Tongue (tissue), 3 donors: ENCODE measurements around the gene ZNF486. TPM values are rescaled to one million over a fixed set of nuclear protein-coding genes. Genes with fewer than 3 reads are reported as not detected.
"Not testable (repeated sequence)": the region's sequence is repeated elsewhere in the genome, so short reads cannot be mapped to it uniquely, and the experiment has no call there.

ENCODE experiments used
- DNase-seq: peaks from one replicate; pipeline ENCODE4 v3.0.0-alpha.2; 2015
- small RNA-seq: library from RNA; depleted of rRNA; stranded (forward); fragments of <200 nt; gene quantifications from one replicate; pipeline ENCODE3, GENCODE V24; 2014; ENCODE audit warnings: low replicate concordance
- total RNA-seq: library from RNA; depleted of rRNA; stranded (reverse); fragments of >200 nt; gene quantifications from one replicate; pipeline ENCODE4 v1.2.3, GENCODE V29; 2014

ZNF486 gene
- total RNA-seq, 1 donor from 2014 or later = 9.5 TPM

- no peak for DNase-seq
Observed at GRCh38 chr19:20235156-20235555, 68.1 kb downstream of the ZNF486 start.

GRCh38 chr19:20237773-20238623, 71.0 kb downstream of the ZNF486 start:
- DNase-seq = peak; percentile 98

GRCh38 chr19:20243629-20244028, 76.6 kb downstream of the ZNF486 start:
- no peak for DNase-seq

GRCh38 chr19:20244356-20244755, 77.3 kb downstream of the ZNF486 start:
- DNase-seq = no peak

- DNase-seq = no peak
Observed at GRCh38 chr19:20245309-20245708, 78.3 kb downstream of the ZNF486 start.

- peak; percentile 35 for DNase-seq
Observed at GRCh38 chr19:20247016-20247683, 80.1 kb downstream of the ZNF486 start.

GRCh38 chr19:20248258-20248657, 81.2 kb downstream of the ZNF486 start:
- DNase-seq = not testable (repeated sequence)

Small RNAs within 50 kb of the gene (small RNA-seq; reads per million reads assigned to genes)
- gene AC011447.4 = not detected

Other genes with a start within 250 kb of the ZNF486 start
- 6.4 TPM for gene ZNF682, start 127.7 kb upstream of the ZNF486 start, total RNA-seq
- 4.1 TPM for gene ZNF90, start 89.2 kb upstream of the ZNF486 start, total RNA-seq